C4-2B (cell line): ENCODE data around the gene ADCYAP1R1.

Experiments used
- CTCF ChIP-seq: fragments of 450-650 bp; conservative IDR thresholded peaks from 2 replicates; pipeline ENCODE4 v1.5.1; 2017; ENCODE audit warnings: mild to moderate bottlenecking
- ZFX ChIP-seq: fragments of 450-650 bp; IDR thresholded peaks from 2 replicates; pipeline ENCODE4 v1.6.1; 2017

- TF ChIP-seq CTCF (no peak), ZFX (no peak)
Measured at GRCh38 chr7:31133497-31133896, 81.4 kb downstream of the ADCYAP1R1 start.
